SJSA1 (cell line): ENCODE data around the gene UBE4B. TPM values are rescaled to one million over a fixed set of nuclear protein-coding genes. Genes with fewer than 3 reads are reported as not detected.
"Not testable (repeated sequence)": the region's sequence is repeated elsewhere in the genome, so short reads cannot be mapped to it uniquely, and the experiment has no call there.

Experiments
- DNase-seq, 2 experiments: peaks; one replicate each; pipeline ENCODE4 v3.0.0-alpha.2; 2015 to 2020; ENCODE audit warnings: low spot score in 2 of 2, low read depth in 1 of 2
- H3K27ac ChIP-seq: fragments of 250-450 bp; sonication (Bioruptor Pico); 2 replicates; pipeline ENCODE4 v1.5.1; 2020; ENCODE audit warnings: mild to moderate bottlenecking, moderate library complexity
- H3K27me3 ChIP-seq: fragments of 250-450 bp; sonication (Bioruptor Pico); replicated peaks from 2 replicates; pipeline ENCODE4 v1.5.1; 2020; ENCODE audit warnings: mild to moderate bottlenecking, moderate library complexity
- H3K36me3 ChIP-seq: fragments of 250-450 bp; sonication (Bioruptor Pico); 2 replicates; pipeline ENCODE4 v1.5.1; 2020; ENCODE audit warnings: mild to moderate bottlenecking
- H3K4me1 ChIP-seq: fragments of 250-450 bp; sonication (Bioruptor Pico); replicated peaks from 2 replicates; pipeline ENCODE4 v1.6.1; 2021; ENCODE audit warnings: mild to moderate bottlenecking
- H3K4me3 ChIP-seq: fragments of 250-450 bp; sonication (Bioruptor Pico); 2 replicates; pipeline ENCODE4 v1.5.1; 2020; ENCODE audit warnings: mild to moderate bottlenecking
- H3K9me3 ChIP-seq: fragments of 250-450 bp; sonication (Bioruptor Pico); replicated peaks from 2 replicates; pipeline ENCODE4 v1.5.1; 2020; ENCODE audit warnings: mild to moderate bottlenecking
- total RNA-seq: library from RNA; depleted of rRNA; stranded (reverse); fragments of >200 nt; shearing (Covaris generic); gene quantifications from 2 replicates; pipeline ENCODE4 v1.2.3, GENCODE V29; 2014; rRNA removed

The UBE4B gene
- total RNA-seq, 1 experiment from 2014 or later, result 35.2 TPM

- H3K36me3 ChIP-seq, result peaks cover 9% of the 10 kb centered on the region
- no peaks in the 10 kb centered on the region for H3K9me3 ChIP-seq
- H3K4me3 ChIP-seq, result peak overlapping the region; percentile 98
- peak in 1 of 2 experiments; percentile 43 for DNase-seq
- peak overlapping the region; percentile 92 for H3K27ac ChIP-seq
- H3K4me1 ChIP-seq, result peaks cover 13% of the 10 kb centered on the region
- H3K27me3 ChIP-seq, result no peaks in the 10 kb centered on the region
These were observed 179.2 kb downstream of the UBE4B start for GRCh38 chr1:10211805-10212410.

GRCh38 chr1:10212476-10212875 lies 179.7 kb downstream of the UBE4B start:
- peaks cover 9% of the 10 kb centered on the region for H3K36me3 ChIP-seq
- H3K27ac ChIP-seq, result no peak overlapping the region
- H3K27me3 ChIP-seq, result no peaks in the 10 kb centered on the region
- H3K4me3 ChIP-seq, result 0 out of 2 replicates have a peak overlapping the region, but pooled peaks have one; percentile 98
- no peak for DNase-seq
- H3K9me3 ChIP-seq, result no peaks in the 10 kb centered on the region
- peaks cover 14% of the 10 kb centered on the region for H3K4me1 ChIP-seq

GRCh38 chr1:10213186-10213705 lies 180.5 kb downstream of the UBE4B start:
- H3K27ac ChIP-seq, result no peak overlapping the region
- no peak overlapping the region for H3K4me3 ChIP-seq
- H3K27me3 ChIP-seq, result no peaks in the 10 kb centered on the region
- no peak for DNase-seq
- peaks cover 21% of the 10 kb centered on the region for H3K4me1 ChIP-seq
- peaks cover 9% of the 10 kb centered on the region for H3K36me3 ChIP-seq
- H3K9me3 ChIP-seq, result no peaks in the 10 kb centered on the region

GRCh38 chr1:10216090-10216749 lies 183.5 kb downstream of the UBE4B start:
- Histone ChIP-seq H3K9me3 (no peaks in the 10 kb centered on the region), H3K4me1 (peaks cover 21% of the 10 kb centered on the region)
- DNase-seq, result no peak

GRCh38 chr1:10217748-10218441 lies 185.1 kb downstream of the UBE4B start:
- DNase-seq, result no peak
- no peak overlapping the region for H3K27ac ChIP-seq

More at GRCh38 chr1:10216090-10216749, 183.5 kb downstream of the UBE4B start:
- Histone ChIP-seq H3K36me3 (peaks cover 3% of the 10 kb centered on the region; the same call in 1 of the 2 replicates), H3K27ac (no peak overlapping the region), H3K4me3 (no peak overlapping the region), H3K27me3 (no peaks in the 10 kb centered on the region)

GRCh38 chr1:10220200-10220599 lies 187.4 kb downstream of the UBE4B start:
- no peak for DNase-seq
- H3K9me3 ChIP-seq, result no peaks in the 10 kb centered on the region

More at GRCh38 chr1:10217748-10218441, 185.1 kb downstream of the UBE4B start:
- no peaks in the 10 kb centered on the region for H3K27me3 ChIP-seq
- no peaks in the 10 kb centered on the region for H3K9me3 ChIP-seq
- H3K4me3 ChIP-seq, result no peak overlapping the region
- H3K4me1 ChIP-seq, result peaks cover 11% of the 10 kb centered on the region
- H3K36me3 ChIP-seq, result peaks cover 3% of the 10 kb centered on the region; the same call in 1 of the 2 replicates

GRCh38 chr1:10220657-10221056 lies 187.9 kb downstream of the UBE4B start:
- not testable (repeated sequence) for H3K9me3 ChIP-seq, H3K36me3 ChIP-seq, H3K27ac ChIP-seq, DNase-seq, H3K4me3 ChIP-seq, H3K27me3 ChIP-seq
- H3K4me1 ChIP-seq, result peaks cover 27% of the 10 kb centered on the region

More at GRCh38 chr1:10220200-10220599, 187.4 kb downstream of the UBE4B start:
- H3K36me3 ChIP-seq, result peaks cover 3% of the 10 kb centered on the region; the same call in 1 of the 2 replicates
- H3K27ac ChIP-seq, result no peak overlapping the region
- no peak overlapping the region for H3K4me3 ChIP-seq
- H3K4me1 ChIP-seq, result peaks cover 23% of the 10 kb centered on the region
- no peaks in the 10 kb centered on the region for H3K27me3 ChIP-seq

- Histone ChIP-seq H3K36me3 (no peaks in the 10 kb centered on the region), H3K4me3 (no peak overlapping the region), H3K9me3 (no peaks in the 10 kb centered on the region), H3K4me1 (peaks cover 22% of the 10 kb centered on the region), H3K27ac (no peak overlapping the region), H3K27me3 (no peaks in the 10 kb centered on the region)
- peak in 1 of 2 experiments; percentile 37 for DNase-seq
These were observed 192.8 kb downstream of the UBE4B start for GRCh38 chr1:10225573-10225972.

- DNase-seq, result no peak
- no peaks in the 10 kb centered on the region for H3K36me3 ChIP-seq
- H3K27ac ChIP-seq, result no peak overlapping the region
- H3K4me3 ChIP-seq, result no peak overlapping the region
- no peaks in the 10 kb centered on the region for H3K9me3 ChIP-seq
- no peaks in the 10 kb centered on the region for H3K27me3 ChIP-seq
- peaks cover 26% of the 10 kb centered on the region for H3K4me1 ChIP-seq
These were observed 195.8 kb downstream of the UBE4B start for GRCh38 chr1:10228528-10228927.

- Histone ChIP-seq H3K27ac (no peak overlapping the region), H3K36me3 (peaks cover 3% of the 10 kb centered on the region; the same call in 1 of the 2 replicates), H3K4me1 (peaks cover 17% of the 10 kb centered on the region), H3K9me3 (no peaks in the 10 kb centered on the region), H3K4me3 (no peak overlapping the region), H3K27me3 (no peaks in the 10 kb centered on the region)
- DNase-seq, result no peak
These were observed 197.1 kb downstream of the UBE4B start for GRCh38 chr1:10229903-10230302.

Other genes starting within 250 kb of the UBE4B start
- 41.2 and 64.3 TPM in 2 replicates for gene CLSTN1, start 209.0 kb upstream of the UBE4B start, total RNA-seq
- 28.7 and 37.6 TPM in 2 replicates for gene CTNNBIP1, start 122.7 kb upstream of the UBE4B start, total RNA-seq
- 74.8 and 87.6 TPM in 2 replicates for gene LZIC, start 89.6 kb upstream of the UBE4B start, total RNA-seq
- gene NMNAT1, start 89.5 kb upstream of the UBE4B start, total RNA-seq, result 29.4 and 49.0 TPM in 2 replicates
- gene RBP7, start 35.7 kb upstream of the UBE4B start, total RNA-seq, result 0.38 and 8.1 TPM in 2 replicates
- gene KIF1B, start 177.6 kb downstream of the UBE4B start, total RNA-seq, result 26.8 and 33.3 TPM in 2 replicates